Caki2 (cell line): Measurements from ENCODE around the gene SNX25. TPM values are rescaled to one million over a fixed set of nuclear protein-coding genes. Genes with fewer than 3 reads are reported as not detected.
A peak's percentile ranks its signal among the peaks of the same experiment; 100 is the strongest.

ENCODE experiments used
- DNase-seq: peaks from one replicate; pipeline ENCODE4 v3.0.0-alpha.2; 2015; ENCODE audit warnings: low read depth
- in situ Hi-C: cut with HindIII; loops from 2 replicates; pipeline ENCODE4 v1.10.0; 2016; ENCODE audit warnings: low sequenced_read_pairs, low pct_unique_long_range_greater_than_20kb, mixed read lengths
- total RNA-seq: library from RNA; depleted of rRNA; stranded (reverse); fragments of >200 nt; shearing (Covaris generic); gene quantifications from 2 replicates; pipeline ENCODE4 v1.2.3, GENCODE V29; 2014; ENCODE audit warnings: low replicate concordance

The SNX25 gene
- total RNA-seq, 1 experiment from 2014 or later = 26.2 TPM

- no peak for DNase-seq
- in situ Hi-C loops = no loop called here
Observed at GRCh38 chr4:185381288-185382196, 172.1 kb downstream of the SNX25 start.

GRCh38 chr4:185382754-185383153, 173.4 kb downstream of the SNX25 start:
- in situ Hi-C loops = no loop called here
- no peak for DNase-seq

GRCh38 chr4:185383451-185383850, 174.1 kb downstream of the SNX25 start:
- no peak for DNase-seq
- in situ Hi-C loops = no loop called here

DNA sequence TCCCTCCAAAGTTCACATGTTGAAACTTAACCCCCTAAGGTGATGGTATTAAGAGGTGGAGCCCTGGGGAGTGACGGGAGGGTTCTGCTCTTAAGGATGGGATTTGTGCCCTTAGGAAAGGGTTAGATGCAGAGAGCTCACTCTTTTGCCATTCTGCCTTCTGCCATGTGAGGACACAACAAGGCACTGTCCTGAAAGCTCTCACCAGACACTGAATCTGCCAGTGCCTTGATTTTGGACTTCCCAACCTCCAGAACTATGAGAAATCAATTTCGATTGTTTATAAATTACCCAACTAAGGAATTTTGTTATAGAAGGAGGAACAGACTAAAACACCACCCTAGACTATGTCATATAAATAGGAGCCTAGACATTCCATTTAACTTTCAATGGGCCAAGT, 174.7 kb downstream of the SNX25 start:
- in situ Hi-C loops = no loop called here
- no peak for DNase-seq

- no peak for DNase-seq
- in situ Hi-C loops = no loop called here
Observed at GRCh38 chr4:185384930-185385331, 175.5 kb downstream of the SNX25 start.

DNA sequence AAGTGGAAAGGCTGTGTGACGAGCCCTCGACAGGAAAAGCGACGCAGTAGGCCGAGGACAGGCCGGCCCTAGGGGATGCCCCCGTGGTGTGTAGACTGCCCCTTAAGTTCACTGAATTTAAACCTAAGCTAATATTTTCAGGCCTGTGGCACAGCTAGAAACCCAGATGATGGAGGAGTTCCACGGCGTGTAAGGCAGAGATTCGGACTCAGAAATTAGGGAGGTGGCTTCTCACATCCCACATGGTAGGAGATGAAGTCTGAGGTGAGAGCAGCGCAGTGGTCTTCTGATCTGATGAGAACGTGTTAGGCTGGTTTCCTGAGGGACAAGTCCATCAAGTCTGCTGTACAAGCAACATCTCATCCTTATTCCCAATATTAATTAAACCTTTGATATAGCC, 178.6 kb downstream of the SNX25 start:
- DNase-seq = no peak
- in situ Hi-C loops = no loop called here

- in situ Hi-C loops = no loop called here
- DNase-seq = no peak
Observed at GRCh38 chr4:185390941-185391340, 181.5 kb downstream of the SNX25 start.

GRCh38 chr4:185392156-185392555, 182.8 kb downstream of the SNX25 start:
- no peak for DNase-seq
- in situ Hi-C loops = no loop called here

DNA sequence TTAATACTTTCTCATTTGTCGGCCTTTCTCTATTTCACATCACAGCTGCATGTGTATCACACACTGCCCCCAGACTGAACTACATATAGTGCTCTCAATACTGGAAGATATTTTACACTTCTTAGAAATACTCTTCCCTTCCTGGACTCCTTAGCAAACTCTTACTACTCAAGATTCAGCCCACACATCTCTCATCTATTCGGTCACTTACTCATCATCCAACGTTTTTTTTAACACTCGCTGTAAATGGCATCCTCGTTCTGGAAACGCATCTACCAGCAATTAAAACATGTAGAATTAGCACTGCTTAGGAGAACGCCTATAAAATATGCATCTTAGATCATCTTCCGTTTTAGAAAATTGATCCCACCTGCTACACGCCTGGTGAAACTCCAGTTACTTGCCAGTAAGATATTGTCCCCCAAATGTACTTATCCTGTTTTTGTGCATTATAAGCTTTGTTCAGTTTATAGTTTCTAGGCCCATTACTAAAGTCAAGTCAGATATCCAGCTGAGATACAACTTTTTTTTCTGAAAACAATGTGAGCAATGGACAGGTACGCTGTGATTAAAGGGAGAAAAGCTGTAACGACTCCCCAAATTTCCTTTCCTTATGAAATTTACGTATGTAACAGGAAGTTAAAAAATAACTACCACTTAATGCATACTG, 185.3 kb downstream of the SNX25 start:
- no peak for DNase-seq
- in situ Hi-C loops = no loop called here

DNA sequence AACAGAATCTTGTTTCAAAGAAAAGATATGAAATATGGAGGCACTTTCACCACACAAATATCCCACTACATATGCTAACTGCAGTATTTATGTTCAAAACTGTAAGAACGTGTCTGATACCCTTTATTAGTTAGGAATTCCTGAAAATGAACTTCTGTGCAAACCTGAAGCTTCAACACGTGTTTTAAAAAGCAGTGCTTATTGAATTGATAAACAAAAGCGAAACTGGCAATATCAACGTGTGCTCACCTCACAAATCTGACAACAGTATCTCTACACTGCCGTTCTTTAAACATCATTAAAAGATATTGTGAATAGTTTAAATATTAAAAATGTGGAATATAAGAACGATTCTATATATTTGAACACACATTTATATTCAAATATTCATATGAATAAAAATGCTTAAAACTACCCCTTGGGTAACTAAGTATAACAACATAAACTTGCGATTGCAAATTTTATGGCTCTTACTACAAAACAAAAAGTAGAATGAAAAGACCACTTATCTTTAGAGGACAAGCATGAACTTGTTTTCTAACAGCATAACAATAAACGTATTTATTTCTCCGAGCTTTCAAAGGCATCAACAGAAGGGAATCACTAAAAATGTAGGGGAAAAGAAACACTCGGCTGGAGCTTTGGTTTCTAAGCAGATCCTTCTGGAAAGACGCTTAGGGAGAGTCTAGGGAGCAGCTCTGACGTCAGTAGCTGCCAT, 186.0 kb downstream of the SNX25 start, which contains the start of gene LRP2BP:
LRP2BP (minus strand) TSS at position 687 of the 718 bp plus-strand sequence. CDS start 17,738 bp downstream, outside the sequence.
- DNase-seq = no peak
- in situ Hi-C loops = no loop called here

GRCh38 chr4:185395956-185396723, 186.7 kb downstream of the SNX25 start:
- peak; percentile 99 for DNase-seq
- in situ Hi-C loops = no loop called here

DNA sequence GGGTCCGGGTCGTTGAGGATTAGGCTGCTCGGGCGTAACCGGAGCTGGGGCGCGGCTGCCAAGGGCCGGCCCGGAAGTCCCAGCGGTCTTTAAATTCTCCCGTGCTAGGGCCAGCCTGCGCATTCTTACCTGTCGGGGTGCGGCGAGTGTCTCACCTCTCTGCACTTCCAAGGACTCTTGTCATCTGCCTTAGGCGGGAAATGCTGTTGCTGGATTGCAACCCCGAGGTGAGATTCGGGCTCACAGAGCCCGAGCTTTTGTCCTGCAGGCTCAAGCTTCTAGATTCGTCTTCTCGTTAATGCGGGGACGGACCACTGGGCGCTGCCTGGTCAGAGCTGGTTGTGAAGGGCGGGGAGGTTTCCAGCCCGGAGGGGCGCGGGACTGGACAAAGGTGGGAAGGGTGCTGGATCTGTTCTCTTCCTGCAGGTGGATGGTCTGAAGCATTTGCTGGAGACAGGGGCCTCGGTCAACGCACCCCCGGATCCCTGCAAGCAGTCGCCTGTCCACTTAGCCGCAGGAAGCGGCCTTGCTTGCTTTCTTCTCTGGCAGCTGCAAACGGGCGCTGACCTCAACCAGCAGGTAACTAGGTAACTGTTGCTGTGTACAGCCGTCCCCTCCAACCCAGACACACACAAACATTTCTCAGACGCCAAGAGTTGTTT, 187.5 kb downstream of the SNX25 start, which contains the start of gene ANKRD37:
ANKRD37 (plus strand) TSS at position 118 of the 662 bp plus-strand sequence; CDS start at position 201, 83 bp downstream.
- in situ Hi-C loops = no loop called here
- DNase-seq = no peak

GRCh38 chr4:185398618-185399017, 189.2 kb downstream of the SNX25 start:
- no peak for DNase-seq
- in situ Hi-C loops = no loop called here

DNA sequence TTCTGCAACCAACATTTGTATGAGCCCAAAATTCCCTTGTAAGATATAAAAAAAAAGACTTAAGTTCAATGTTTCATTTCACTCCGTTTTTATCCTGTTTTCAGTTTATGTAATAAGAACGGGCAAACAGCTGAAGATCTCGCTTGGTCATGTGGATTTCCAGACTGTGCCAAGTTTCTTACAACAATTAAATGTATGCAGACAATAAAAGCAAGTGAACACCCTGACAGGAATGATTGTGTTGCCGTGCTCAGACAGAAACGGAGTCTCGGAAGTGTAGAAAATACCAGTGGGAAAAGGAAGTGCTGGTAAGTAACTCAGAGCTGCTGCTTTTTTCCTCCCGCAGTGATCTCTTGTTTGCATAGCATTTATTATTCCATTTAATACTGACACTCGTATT, 190.1 kb downstream of the SNX25 start:
- no peak for DNase-seq
- in situ Hi-C loops = no loop called here

GRCh38 chr4:185404031-185404430, 194.6 kb downstream of the SNX25 start:
- no peak for DNase-seq
- in situ Hi-C loops = no loop called here

DNA sequence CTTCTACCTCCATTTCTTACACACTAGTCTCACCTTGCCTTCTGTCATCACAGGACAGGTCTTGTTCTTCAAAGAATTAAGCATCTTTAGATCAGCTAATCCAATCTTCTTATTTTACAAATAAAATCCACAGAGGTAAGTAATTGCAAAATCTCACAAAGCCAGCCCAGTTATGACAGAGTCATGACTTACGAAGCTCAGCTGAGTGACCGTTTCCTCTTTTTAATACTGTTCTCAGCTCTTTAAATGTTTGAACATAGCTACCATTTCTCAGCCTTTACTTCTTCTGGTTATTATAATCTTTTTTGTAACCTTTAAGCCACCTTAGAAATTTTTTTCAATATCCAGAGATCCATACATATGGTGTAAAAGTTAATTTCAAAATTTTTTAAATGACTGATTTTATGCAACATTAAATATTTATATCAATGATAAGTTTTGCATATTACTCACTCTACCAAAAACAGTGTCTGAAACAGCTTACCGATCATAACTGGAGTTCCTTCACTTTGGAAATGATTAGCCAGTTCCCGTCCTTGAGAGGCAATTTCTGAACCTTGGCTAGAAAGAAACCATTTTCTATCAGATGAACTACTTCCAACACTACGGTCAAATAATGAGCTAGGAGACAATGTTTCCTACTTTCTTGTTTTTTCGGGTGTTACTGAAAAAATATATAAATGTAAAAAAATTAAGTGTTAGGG, 196.1 kb downstream of the SNX25 start:
- in situ Hi-C loops = no loop called here
- no peak for DNase-seq

- DNase-seq = no peak
- in situ Hi-C loops = no loop called here
Observed at GRCh38 chr4:185408432-185408831, 199.0 kb downstream of the SNX25 start.
